ENCODE results near the gene GPBAR1.

DNA sequence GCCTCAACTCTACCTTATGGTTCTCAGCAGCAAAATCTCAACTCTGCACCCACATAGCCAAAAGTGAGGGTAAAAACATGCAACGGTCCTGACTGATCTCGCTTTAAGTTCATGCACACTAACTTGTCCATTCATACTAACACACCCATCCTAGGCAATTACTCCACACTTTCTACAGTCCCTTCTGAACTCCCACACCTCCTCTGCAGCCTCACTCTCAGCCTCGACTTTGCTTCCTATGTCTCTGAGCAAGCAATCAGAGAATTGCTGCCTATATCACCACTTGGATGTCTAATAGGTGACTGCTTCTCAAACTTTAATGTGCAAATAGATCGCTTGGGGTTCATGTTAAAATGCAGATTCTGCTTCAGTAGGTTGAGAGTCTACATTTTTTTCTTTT, 39.3 kb downstream of the GPBAR1 start:
- TF ChIP-seq POLR2A (IDR thresholded peaks at IDR 0.05), result no peak
- TF ChIP-seq POLR2AphosphoS5 (IDR thresholded peaks at IDR 0.05), result no peak
- TF ChIP-seq, protein P1, sequence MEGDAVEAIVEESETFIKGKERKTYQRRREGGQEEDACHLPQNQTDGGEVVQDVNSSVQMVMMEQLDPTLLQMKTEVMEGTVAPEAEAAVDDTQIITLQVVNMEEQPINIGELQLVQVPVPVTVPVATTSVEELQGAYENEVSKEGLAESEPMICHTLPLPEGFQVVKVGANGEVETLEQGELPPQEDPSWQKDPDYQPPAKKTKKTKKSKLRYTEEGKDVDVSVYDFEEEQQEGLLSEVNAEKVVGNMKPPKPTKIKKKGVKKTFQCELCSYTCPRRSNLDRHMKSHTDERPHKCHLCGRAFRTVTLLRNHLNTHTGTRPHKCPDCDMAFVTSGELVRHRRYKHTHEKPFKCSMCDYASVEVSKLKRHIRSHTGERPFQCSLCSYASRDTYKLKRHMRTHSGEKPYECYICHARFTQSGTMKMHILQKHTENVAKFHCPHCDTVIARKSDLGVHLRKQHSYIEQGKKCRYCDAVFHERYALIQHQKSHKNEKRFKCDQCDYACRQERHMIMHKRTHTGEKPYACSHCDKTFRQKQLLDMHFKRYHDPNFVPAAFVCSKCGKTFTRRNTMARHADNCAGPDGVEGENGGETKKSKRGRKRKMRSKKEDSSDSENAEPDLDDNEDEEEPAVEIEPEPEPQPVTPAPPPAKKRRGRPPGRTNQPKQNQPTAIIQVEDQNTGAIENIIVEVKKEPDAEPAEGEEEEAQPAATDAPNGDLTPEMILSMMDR (IDR thresholded peaks at IDR 0.05), result no peak
- no peak for TF ChIP-seq EP300 (IDR thresholded peaks at IDR 0.05)

All from upper lobe of left lung (tissue), 4 donors.